ENCODE measurements around the gene COPB2.
"Not testable (repeated sequence)": the region's sequence is repeated elsewhere in the genome, so short reads cannot be mapped to it uniquely, and the experiment has no call there.

Gene COPB2

DNA sequence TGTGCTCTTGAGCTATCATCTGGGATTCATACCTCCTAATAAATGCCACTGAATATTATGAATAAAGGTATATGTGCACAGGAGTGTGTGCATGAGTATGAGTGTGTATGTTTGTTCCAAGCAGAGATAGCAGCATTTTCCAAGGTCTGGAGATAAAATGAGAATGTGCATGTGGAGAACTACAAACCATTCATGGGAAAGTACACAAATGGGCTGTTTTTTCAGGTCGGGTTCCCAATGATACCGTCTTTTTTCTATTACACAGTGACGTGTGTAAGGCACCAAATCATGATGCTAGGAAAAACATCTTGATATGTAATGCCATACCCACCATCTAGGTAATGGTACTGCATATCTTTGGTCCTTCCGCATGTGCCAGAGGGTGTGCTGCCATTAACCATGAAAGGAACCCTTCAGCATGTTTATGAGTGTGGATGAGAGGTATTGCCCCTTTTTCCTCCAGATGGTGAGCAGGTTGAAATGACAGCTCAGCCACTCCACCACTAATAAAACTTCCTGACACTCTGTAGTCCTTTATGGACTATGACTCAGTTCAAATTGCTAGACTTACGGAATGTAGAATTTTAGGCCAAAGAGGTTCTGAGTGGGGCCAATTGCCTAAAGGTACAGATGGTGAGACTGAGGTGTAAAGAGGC lies 36.4 kb upstream of the COPB2 start:
- DNase-seq (ENCODE audit: low spot score) = no peak
- Histone ChIP-seq H3K27ac (no peak overlapping the region), H3K4me3 (no peak overlapping the region)
- TF ChIP-seq, protein P1, sequence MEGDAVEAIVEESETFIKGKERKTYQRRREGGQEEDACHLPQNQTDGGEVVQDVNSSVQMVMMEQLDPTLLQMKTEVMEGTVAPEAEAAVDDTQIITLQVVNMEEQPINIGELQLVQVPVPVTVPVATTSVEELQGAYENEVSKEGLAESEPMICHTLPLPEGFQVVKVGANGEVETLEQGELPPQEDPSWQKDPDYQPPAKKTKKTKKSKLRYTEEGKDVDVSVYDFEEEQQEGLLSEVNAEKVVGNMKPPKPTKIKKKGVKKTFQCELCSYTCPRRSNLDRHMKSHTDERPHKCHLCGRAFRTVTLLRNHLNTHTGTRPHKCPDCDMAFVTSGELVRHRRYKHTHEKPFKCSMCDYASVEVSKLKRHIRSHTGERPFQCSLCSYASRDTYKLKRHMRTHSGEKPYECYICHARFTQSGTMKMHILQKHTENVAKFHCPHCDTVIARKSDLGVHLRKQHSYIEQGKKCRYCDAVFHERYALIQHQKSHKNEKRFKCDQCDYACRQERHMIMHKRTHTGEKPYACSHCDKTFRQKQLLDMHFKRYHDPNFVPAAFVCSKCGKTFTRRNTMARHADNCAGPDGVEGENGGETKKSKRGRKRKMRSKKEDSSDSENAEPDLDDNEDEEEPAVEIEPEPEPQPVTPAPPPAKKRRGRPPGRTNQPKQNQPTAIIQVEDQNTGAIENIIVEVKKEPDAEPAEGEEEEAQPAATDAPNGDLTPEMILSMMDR (IDR thresholded peaks at IDR 0.05) = no peak

DNA sequence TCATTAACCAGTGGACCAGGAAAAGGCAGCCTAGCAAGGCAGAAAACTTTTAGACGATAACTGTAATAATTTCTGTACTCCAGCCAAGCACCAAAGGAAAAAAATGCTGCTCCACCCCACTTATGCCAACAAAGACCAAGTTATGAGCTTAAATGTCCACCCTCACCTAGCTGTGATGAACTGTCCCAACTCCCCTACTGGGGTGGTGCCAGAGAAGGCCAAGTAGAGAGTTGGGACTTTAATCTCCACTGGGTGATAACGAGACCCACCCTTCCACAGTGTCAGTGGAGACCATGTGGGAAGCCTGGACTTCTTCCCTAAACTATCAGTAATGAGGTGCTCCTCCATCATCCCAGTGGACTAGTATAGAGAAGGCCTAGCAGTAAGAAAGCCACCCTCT lies 33.8 kb upstream of the COPB2 start:
- Histone ChIP-seq H3K27ac (no peak overlapping the region), H3K4me3 (no peak overlapping the region)
- DNase-seq (ENCODE audit: low spot score) = no peak
- TF ChIP-seq, protein P1 (IDR thresholded peaks at IDR 0.05) = no peak

DNA sequence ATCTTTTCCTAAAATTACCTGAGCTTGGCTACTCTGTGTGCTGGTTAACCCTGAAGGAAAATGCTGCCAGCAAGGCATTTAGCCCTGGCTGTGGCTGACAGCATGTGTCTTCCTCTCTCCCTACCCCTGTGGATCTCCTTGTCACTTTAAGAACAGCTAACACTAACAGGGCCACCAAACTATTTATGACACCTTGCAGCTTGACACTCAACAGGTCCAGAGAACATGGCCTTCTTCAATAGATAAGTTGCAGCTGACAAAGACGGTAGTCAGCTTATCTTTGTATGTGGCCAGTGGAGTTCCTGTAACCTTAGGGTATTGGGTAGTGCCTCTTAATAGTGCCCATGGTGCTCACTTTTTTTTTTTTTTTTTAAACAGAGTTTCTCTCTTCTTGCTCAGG lies 32.0 kb upstream of the COPB2 start:
- H3K4me3 ChIP-seq = no peak overlapping the region
- no peak for DNase-seq (ENCODE audit: low spot score)
- H3K27ac ChIP-seq = no peak overlapping the region
- TF ChIP-seq, protein P1 (IDR thresholded peaks at IDR 0.05) = no peak

DNA sequence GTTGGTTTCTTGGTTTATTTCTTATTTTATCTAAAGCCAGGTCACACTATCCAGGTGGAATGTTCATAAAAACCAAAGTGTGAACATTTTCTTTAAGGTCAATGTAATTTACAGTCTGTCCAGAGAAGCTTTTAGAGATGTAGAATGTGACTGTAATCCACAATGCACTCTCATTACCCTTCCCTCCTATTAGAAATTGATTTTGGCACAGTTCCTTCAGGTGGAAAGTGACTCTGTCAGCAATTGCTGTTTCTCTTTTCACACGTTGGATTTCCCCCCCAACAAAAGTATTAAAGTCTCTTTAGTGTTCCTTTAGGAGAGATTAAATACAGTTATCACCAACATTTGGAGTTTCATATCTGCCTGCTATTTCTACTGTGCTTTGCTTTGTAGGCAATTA lies 31.6 kb upstream of the COPB2 start:
- Histone ChIP-seq H3K27ac (no peak overlapping the region), H3K4me3 (no peak overlapping the region)
- no peak for DNase-seq (ENCODE audit: low spot score)
- TF ChIP-seq, protein P1 (IDR thresholded peaks at IDR 0.05) = no peak

DNA sequence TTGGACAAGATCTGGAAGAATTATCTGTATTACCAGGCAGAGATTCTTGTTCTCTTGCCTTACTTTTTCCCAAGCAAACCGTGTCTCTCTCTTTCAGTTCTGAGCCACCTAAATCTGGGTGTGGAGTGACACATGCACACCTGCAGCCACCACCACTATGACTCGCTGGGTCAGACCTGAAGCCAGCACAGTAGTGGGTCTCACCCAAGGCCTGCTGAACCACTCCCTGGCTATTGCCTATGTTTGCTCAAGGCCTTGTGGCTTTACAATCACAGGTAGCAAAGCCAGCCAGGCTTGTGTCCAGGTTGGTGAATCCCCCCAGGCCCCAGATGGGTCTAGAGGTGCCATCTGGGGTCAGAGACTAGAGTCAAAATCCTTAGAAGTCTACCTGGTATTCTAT lies 28.7 kb upstream of the COPB2 start:
- TF ChIP-seq, protein P1 (IDR thresholded peaks at IDR 0.05) = no peak
- DNase-seq (ENCODE audit: low spot score) = no peak
- Histone ChIP-seq H3K4me3 (no peak overlapping the region), H3K27ac (no peak overlapping the region)

DNA sequence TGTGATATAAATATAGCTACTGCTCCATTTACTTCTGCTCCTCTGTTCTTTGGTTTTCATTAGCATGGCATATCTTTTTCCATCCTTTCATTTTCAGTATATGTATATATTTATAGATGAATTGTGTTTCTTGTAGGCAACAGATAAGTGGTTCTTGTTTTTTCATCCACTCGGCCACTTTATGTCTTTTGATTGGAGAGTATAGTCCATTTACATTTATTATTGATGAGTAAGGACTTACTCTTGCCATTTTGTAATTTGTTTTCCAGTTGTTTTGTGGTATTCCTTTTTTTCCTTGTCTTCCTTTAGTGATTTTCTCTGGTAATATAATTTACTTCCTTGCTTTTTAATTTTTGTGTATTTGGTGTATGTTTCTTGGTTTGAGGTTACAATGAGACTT lies 26.8 kb upstream of the COPB2 start:
- DNase-seq (ENCODE audit: low spot score) = no peak
- Histone ChIP-seq H3K27ac (no peak overlapping the region), H3K4me3 (no peak overlapping the region)
- TF ChIP-seq, protein P1 (IDR thresholded peaks at IDR 0.05) = no peak

DNA sequence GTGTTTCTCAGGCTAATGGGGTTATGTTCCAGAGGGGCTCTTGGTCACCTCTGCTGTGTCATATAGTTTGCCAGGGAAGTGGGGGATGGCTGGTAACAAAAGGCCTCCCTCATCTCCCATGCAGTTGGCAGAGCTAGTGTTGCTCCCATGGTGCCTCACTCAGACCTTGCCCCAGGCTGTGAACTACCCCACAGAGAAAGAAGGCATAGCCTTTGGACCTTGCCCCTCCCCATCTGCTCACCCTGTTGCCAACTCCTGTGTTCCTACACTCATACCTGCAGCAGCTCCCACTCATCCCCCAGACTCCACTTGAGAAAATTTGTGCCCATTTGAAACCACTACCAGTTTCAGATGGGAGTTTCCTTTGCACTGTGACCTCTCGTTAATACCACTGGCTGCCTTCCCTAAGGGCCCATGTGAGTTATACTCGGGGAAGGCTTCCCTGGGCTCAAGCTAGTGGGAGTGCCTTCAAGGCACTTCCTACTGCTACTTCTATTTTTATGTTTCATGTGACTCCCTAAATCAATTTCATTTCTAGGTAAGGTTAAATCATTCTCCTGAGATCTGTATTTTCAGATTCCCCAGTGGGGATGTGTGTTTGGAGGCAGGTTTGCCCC lies 25.3 kb upstream of the COPB2 start:
- TF ChIP-seq, protein P1 (IDR thresholded peaks at IDR 0.05) = no peak
- no peak for DNase-seq (ENCODE audit: low spot score)
- H3K4me3 ChIP-seq = no peak overlapping the region
- no peak overlapping the region for H3K27ac ChIP-seq

DNA sequence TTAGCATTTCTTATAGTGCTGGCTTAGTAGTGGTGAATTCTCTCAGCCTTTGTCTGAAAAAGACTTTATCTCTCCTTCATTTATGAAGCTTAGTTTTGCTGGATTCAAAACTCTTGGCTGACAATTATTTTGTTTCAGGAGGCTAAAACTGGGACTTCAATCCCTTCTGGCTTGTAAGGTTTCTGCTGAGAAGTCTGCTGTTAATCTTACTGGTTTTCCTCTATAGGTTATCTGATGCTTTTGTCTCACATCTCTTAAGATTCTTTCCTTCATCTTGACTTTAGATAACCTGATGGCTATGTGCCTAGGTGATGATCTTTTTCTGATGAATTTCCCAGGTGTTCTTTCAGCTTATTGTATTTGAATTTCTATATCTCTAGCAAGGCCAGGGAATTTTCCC lies 23.4 kb upstream of the COPB2 start:
- not testable (repeated sequence) for DNase-seq (ENCODE audit: low spot score); H3K4me3 ChIP-seq; H3K27ac ChIP-seq

DNA sequence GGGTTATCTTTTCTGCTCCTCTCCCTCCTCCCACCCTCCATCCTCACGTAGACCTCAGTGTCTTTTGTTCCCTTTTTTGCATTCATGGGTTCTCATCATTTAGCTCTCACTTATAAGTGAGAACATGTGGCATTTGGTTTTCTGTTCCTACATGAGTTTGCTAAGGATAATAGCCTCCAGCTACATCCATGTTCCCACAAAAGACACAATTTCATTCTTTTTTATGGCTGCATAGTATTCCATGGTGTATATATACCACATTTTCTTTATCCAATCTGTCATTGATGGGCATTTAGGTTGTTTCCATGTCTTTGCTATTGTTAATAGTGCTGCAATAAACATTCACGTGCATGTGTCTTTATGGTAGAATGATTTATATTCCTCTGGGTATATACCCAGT lies 11.7 kb upstream of the COPB2 start:
- not testable (repeated sequence) for DNase-seq (ENCODE audit: low spot score); H3K4me3 ChIP-seq; H3K27ac ChIP-seq
